ENCODE data around the gene ERLIN1.

The ERLIN1 gene

DNA sequence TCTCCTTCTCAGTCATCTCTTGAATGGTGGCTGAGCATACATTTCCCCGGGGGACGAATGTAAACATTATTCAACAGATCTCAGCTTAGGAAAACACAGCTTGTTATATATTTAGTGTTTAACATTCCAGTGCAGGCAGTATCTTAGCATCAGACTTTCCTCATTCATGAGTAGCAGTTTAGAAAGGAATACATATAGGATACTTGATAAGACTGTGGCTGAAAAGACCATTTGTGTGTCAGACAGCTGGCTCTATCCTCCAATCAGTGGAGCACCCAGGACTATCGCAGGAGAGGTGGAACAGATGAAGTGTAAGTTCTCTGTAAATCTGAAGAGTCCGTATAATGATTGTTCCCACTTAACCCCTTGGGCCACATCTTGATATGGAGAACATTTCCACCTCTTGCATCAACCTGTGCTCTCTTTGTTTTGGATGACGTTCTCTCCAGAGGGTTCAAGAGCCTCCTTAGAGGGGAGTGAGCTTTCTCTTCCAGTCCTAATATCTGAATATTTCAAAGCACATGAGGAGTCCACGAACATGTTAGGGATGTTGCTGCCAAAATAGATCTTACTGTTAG, 34.0 kb downstream of the ERLIN1 start:
- no peak overlapping the region for H3K4me3 ChIP-seq (ENCODE audit: low read length)
- H3F3A ChIP-seq (ENCODE audit: control insufficient read depth, insufficient read depth): 0 out of 2 replicates have a peak, but pooled peaks cover 7% of the 10 kb centered on the region
- H3K27ac ChIP-seq (ENCODE audit: low read depth, low read length): no peak overlapping the region
- TF ChIP-seq EZH2phosphoT487 (IDR thresholded peaks at IDR 0.05; ENCODE audit: borderline replicate concordance, low read length): no peak
- TF ChIP-seq, protein P1, sequence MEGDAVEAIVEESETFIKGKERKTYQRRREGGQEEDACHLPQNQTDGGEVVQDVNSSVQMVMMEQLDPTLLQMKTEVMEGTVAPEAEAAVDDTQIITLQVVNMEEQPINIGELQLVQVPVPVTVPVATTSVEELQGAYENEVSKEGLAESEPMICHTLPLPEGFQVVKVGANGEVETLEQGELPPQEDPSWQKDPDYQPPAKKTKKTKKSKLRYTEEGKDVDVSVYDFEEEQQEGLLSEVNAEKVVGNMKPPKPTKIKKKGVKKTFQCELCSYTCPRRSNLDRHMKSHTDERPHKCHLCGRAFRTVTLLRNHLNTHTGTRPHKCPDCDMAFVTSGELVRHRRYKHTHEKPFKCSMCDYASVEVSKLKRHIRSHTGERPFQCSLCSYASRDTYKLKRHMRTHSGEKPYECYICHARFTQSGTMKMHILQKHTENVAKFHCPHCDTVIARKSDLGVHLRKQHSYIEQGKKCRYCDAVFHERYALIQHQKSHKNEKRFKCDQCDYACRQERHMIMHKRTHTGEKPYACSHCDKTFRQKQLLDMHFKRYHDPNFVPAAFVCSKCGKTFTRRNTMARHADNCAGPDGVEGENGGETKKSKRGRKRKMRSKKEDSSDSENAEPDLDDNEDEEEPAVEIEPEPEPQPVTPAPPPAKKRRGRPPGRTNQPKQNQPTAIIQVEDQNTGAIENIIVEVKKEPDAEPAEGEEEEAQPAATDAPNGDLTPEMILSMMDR (IDR thresholded peaks at IDR 0.05; ENCODE audit: low read depth, low read length, poor library complexity, severe bottlenecking): no peak
- no peaks in the 10 kb centered on the region for H3K4me1 ChIP-seq (ENCODE audit: control insufficient read depth, low read length)
- H3K9me2 ChIP-seq (replicated peaks; ENCODE audit: control insufficient read depth, low read length): no peaks in the 10 kb centered on the region
- peaks cover 64% of the 10 kb centered on the region for H3K36me3 ChIP-seq (ENCODE audit: control insufficient read depth, low read length)
- H4K20me1 ChIP-seq (ENCODE audit: control insufficient read depth, insufficient read depth, low read depth, low read length): no peaks in the 10 kb centered on the region
- no peaks in the 10 kb centered on the region; the same call in 1 of the 2 replicates for H3K79me2 ChIP-seq (ENCODE audit: control insufficient read depth, low read length)
- no peaks in the 10 kb centered on the region for H3K27me3 ChIP-seq (ENCODE audit: control insufficient read depth, low read length)
- no peak overlapping the region for H3K4me2 ChIP-seq (ENCODE audit: low read length)
- H3K9me3 ChIP-seq (ENCODE audit: control insufficient read depth, insufficient read depth, low read length): no peaks in the 10 kb centered on the region

DNA sequence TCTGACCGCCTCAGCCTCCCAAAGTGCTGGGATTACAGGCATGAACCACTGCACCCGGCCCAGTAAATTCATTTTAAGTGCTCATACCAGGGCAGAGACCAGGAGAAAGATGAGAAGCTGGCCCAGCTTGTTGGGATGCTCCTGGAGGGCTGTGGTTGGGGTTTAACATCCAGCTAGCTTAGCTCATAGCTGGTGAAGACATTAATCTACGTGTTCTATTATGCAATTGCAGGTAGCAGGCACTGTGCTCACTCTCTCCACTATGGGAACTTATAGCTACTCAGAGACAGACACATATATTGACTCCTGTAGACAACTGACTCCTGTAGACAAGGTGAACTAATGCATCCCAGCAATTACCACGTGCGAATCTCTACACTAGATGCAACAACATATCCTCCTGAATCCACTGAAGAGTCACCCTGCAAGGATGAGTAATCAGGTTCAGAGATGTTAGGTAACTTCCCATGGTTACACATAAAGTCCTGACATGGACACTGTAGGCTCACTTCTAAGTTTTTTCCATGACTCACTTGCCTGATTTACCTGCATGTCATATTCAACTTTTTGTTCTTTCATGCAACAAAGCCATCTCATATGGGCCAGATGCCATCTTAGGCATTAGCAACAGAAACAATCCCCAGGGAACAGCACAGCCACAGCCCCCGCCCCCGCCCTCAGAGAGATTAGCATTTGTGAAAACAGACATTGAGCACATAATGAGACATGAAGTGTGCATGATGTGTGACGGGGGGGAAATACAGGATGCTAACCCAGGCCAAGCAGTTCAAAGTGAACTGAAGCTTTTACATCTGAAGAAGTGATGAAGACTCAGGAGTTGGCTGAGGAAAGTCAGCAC, 37.2 kb downstream of the ERLIN1 start:
- H3K27ac ChIP-seq (ENCODE audit: low read depth, low read length): no peak overlapping the region

DNA sequence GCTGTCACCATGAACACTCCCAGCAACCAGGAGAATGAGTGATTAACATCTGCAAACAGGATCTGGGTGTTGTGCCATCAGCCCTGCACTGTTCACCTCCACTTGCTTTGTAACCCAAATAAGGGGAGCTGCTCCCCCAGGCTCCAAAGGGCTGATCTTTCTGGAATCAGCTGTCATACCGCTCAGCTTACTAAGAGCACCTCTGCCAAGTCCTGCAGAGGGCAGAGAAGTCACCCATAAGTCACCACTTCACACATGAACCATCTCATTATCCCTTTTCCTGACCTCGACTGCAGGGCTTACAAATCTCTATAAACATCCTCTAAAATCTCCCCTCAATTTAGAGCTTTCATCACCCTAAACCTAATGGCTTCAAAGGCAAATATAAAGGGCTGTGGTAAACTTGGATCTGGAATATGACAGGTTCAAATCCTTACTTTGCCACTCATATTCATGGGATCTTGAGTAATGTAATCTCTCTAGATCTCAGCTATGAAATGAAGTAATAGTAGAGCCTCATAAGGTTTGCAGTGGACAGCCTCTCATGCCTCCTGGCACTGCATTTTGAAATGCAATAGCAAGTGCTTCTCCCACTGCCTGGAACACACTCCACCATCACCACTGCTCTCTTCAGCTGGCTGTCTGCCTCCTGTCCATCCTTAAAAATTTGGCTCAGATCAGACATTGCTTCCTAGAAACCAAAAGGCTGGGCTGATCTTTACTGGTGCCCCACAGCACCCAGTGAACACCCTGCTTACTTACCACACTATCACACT, 38.8 kb downstream of the ERLIN1 start:
- Histone ChIP-seq H3K27ac (ENCODE audit: low read depth, low read length) (no peak overlapping the region), H3K27me3 (ENCODE audit: control insufficient read depth, low read length) (no peaks in the 10 kb centered on the region), H4K20me1 (ENCODE audit: control insufficient read depth, insufficient read depth, low read depth, low read length) (no peaks in the 10 kb centered on the region), H3K79me2 (ENCODE audit: control insufficient read depth, low read length) (no peaks in the 10 kb centered on the region), H3K9me3 (ENCODE audit: control insufficient read depth, insufficient read depth, low read length) (no peaks in the 10 kb centered on the region), H3K4me1 (ENCODE audit: control insufficient read depth, low read length) (no peaks in the 10 kb centered on the region), H3K4me2 (ENCODE audit: low read length) (no peak overlapping the region), H3K36me3 (ENCODE audit: control insufficient read depth, low read length) (peaks cover 21% of the 10 kb centered on the region), H3K4me3 (ENCODE audit: low read length) (no peak overlapping the region), H3F3A (ENCODE audit: control insufficient read depth, insufficient read depth) (0 out of 2 replicates have a peak, but pooled peaks cover 7% of the 10 kb centered on the region), H3K9me2 (replicated peaks; ENCODE audit: control insufficient read depth, low read length) (no peaks in the 10 kb centered on the region)
- TF ChIP-seq, protein P1 (IDR thresholded peaks at IDR 0.05; ENCODE audit: low read depth, low read length, poor library complexity, severe bottlenecking): no peak
- TF ChIP-seq EZH2phosphoT487 (IDR thresholded peaks at IDR 0.05; ENCODE audit: borderline replicate concordance, low read length): no peak

More for the DNA sequence above, 37.2 kb downstream of the ERLIN1 start:
- no peaks in the 10 kb centered on the region for H3K79me2 ChIP-seq (ENCODE audit: control insufficient read depth, low read length)
- H3K27me3 ChIP-seq (ENCODE audit: control insufficient read depth, low read length): no peaks in the 10 kb centered on the region
- peaks cover 36% of the 10 kb centered on the region for H3K36me3 ChIP-seq (ENCODE audit: control insufficient read depth, low read length)
- no peaks in the 10 kb centered on the region for H4K20me1 ChIP-seq (ENCODE audit: control insufficient read depth, insufficient read depth, low read depth, low read length)
- H3K9me2 ChIP-seq (replicated peaks; ENCODE audit: control insufficient read depth, low read length): no peaks in the 10 kb centered on the region
- no peaks in the 10 kb centered on the region for H3K4me1 ChIP-seq (ENCODE audit: control insufficient read depth, low read length)
- H3K4me3 ChIP-seq (ENCODE audit: low read length): no peak overlapping the region
- H3F3A ChIP-seq (ENCODE audit: control insufficient read depth, insufficient read depth): 0 out of 2 replicates have a peak, but pooled peaks cover 7% of the 10 kb centered on the region
- H3K4me2 ChIP-seq (ENCODE audit: low read length): no peak overlapping the region
- TF ChIP-seq, protein P1 (IDR thresholded peaks at IDR 0.05; ENCODE audit: low read depth, low read length, poor library complexity, severe bottlenecking): no peak
- no peak for TF ChIP-seq EZH2phosphoT487 (IDR thresholded peaks at IDR 0.05; ENCODE audit: borderline replicate concordance, low read length)
- no peaks in the 10 kb centered on the region for H3K9me3 ChIP-seq (ENCODE audit: control insufficient read depth, insufficient read depth, low read length)
